ENCODE data around the gene ZNF784.

Gene ZNF784

DNA sequence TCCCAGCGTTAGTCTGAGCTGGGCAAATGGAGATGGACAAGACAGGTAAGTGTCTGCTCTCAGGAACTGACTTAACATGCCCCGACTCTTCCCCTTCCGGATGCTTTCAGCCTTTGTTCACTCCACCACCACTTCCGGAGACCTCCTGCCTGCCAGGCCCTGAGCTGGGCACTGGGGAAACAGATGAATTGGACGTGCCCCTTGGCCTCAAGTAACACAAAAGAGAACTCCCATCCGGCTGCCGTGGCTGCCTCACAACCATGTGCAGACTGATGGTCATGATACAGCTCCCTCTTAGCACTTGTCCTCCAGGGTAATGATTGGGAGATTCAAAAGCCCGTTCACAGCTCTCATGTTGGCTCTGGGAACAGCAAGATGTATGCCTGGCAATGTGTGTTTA, 6.9 kb downstream of the ZNF784 start:
- no peak for DNase-seq

- DNase-seq: no peak
Measured at GRCh38 chr19:55616395-55616875, 7.9 kb downstream of the ZNF784 start.

- DNase-seq: no peak
Measured at GRCh38 chr19:55615543-55616394, 8.6 kb downstream of the ZNF784 start.

- DNase-seq: no peak
Measured at GRCh38 chr19:55614711-55615542, 9.4 kb downstream of the ZNF784 start.

DNA sequence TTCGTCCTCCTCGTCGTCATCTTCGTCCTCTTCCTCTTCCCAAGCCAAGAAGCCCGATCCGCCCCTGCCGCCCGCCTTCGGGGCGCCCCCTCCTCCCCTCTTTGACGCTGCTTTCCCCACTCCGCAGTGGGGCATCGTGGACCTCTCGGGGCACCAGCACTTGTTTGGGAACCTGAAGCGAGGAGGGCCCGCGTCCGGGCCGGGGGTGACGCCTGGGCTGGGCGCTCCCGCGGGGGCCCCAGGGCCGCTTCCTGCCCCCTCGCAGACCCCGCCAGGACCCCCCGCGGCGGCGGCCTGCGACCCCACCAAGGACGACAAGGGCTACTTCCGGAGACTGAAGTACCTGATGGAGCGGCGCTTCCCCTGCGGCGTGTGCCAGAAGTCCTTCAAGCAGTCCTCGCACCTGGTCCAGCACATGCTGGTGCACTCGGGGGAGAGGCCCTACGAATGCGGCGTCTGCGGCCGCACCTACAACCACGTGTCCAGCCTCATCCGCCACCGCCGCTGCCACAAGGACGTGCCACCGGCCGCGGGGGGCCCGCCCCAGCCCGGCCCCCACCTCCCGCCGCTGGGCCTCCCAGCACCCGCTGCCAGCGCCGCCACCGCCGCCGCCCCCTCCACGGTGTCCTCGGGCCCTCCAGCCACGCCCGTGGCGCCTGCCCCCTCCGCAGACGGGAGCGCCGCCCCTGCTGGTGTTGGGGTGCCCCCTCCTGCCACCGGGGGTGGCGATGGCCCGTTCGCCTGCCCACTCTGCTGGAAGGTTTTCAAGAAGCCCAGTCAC, 10.2 kb downstream of the ZNF784 start:
- DNase-seq: no peak

GRCh38 chr19:55613396-55613795, 11.0 kb downstream of the ZNF784 start:
- DNase-seq: no peak

- DNase-seq: no peak
Measured at GRCh38 chr19:55611983-55612645, 12.3 kb downstream of the ZNF784 start.

DNA sequence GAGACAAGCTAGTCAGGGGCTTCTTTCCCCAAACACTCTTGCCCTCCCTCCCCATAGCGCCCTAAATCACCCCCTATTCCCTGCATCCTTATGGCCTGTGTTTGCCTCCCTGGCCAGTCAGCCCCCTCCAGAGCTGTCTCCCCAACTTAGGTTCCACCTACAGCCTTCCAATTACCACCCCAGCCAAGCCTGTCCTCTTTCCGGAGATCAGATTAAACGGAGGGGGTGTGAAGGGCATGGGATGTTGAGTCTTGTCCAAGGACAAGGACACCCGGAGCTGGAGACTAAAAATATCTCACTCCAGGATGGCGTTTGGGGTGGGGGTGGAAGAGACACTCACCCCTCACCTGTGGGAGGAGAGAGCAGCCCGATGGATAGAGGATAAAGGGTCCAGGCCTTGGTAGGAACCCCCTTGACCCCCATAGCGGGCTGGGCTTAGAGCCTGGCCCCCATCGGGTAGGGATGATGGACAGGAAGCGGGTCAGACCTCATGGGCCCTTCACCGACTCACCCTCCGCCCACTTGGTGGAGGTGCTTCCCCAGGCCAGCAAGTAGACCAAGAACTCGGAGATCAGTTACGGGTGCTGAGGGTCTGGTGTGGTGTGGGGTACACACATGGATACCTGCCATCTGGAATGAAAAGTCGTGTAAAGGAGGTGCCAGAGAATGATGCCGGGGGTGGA, 12.9 kb downstream of the ZNF784 start:
- DNase-seq: no peak

GRCh38 chr19:55609326-55609725, 15.0 kb downstream of the ZNF784 start:
- DNase-seq: no peak

DNA sequence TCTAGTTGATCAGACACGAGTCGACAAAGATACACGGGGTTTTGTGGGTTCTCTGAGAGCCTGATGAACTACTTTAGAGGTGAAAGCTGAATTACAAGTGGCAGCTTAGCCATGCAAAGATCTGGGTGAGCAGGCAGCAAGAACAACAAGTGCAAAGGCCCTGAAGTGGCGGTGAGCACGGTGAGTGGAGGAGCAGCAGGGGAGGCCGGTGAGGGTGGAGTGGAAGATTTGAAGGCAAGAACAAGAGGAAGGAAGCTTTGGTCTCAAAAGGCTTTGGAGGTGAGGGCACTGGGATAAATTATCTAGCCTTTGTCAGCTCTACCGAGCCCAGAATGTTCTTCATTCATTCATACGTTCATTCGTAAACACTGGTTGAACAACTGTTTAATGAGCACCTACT, 17.5 kb downstream of the ZNF784 start:
- DNase-seq: no peak

DNA sequence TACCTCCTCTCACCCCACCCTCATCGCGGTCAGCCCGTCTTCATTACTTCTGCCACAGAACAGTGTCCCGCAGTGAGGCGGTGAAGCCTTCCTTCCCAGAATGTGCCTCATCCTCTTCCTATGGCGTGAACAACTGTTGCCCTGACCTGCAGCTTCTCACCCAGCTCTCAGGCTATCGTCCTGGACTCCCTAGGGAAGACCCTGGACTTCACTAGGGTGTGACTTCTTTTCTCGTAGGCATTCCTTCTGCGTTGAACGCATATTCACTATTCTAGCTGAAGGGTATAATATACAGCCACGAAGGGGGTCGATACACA, 17.9 kb downstream of the ZNF784 start:
- no peak for DNase-seq

- DNase-seq: peak; percentile 54
Measured at GRCh38 chr19:55605637-55606470, 18.5 kb downstream of the ZNF784 start, which contains the start of gene ZNF865. Gene ZNF865, plus strand, starts transcription at chr19:55605647. Its CDS starts 7,972 bp downstream, at chr19:55613619.

- DNase-seq: peak; percentile 94
Measured at GRCh38 chr19:55605207-55605636, 19.1 kb downstream of the ZNF784 start.

DNA sequence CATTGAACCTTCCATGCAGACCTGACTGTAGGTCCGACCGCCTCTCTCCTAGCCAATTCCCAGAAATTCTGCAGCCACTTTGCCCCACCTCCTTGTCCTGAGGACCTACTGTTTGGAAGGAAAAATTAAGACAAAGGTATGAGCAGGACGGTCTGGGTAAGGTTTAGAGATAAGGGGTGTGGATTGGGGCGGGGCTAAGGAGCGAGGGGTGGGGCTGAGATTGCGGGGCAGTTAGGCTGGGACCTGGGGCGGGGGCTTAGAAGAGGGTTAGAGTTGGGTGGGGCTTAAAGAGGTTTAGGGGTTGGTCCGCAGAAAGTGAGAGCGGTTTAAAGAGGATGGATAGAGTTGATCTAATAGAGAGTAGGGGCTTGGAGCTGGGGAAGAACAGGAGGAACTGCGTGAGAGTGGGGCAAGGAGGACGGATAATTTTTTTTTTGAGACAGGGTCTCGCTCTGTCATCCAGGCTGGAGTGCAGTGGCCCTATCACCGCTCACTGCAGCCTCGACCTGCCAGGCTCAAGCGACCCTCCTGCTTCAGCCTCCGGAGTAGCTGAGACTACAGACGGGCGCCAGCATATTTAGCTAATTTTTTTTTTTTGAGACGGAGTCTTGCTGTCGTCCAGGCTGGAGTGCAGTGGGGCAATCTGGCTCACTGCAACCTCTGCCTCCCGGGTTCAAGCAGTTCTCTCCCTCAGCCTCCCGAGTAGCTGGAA, 20.6 kb downstream of the ZNF784 start:
- DNase-seq: no peak

GRCh38 chr19:55603115-55603514, 21.3 kb downstream of the ZNF784 start:
- DNase-seq: no peak

DNA sequence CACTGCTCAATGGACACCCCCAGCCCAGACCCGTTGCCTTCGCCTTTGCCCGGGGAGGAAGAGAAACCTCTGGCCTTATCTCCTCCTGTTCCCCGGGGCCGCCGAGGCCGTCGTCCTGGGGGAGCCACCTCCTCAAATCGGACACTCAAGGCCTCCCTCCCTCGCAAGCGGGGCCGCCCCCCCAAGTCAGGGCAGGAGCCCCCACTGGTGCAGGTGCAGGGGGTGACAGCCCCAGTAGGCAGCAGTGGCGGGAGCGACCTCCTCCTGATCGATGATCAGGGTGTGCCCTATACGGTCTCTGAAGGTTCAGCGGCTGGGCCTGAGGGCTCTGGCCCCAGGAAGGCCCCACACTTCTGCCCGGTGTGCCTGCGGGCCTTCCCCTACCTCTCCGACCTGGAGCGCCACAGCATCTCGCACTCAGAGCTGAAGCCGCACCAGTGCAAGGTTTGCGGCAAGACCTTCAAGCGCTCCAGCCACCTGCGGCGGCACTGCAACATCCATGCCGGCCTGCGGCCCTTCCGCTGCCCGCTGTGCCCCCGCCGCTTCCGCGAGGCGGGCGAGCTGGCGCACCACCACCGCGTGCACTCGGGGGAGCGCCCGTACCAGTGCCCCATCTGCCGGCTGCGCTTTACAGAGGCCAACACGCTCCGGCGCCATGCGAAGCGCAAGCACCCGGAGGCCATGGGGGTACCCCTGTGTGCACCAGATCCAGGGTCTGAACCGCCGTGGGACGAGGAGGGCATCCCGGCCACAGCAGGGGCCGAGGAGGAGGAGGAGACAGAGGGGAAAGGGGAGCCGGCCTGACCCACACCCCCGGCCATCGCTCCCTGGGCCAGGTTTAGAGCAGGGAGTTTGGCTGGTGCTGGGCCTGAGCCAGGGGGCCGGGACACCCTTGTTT, 22.0 kb downstream of the ZNF784 start:
- no peak for DNase-seq

GRCh38 chr19:55601084-55601483, 23.3 kb downstream of the ZNF784 start:
- DNase-seq: no peak

- DNase-seq: no peak
Measured at GRCh38 chr19:55600662-55601028, 23.7 kb downstream of the ZNF784 start.

Measured in DMS 273 treated with DMSO at 0.1 percent for 48 hours (cell line).